ENCODE results near the gene LRIG3.
A peak's percentile ranks its signal among the peaks of the same experiment; 100 is the strongest.

Gene LRIG3

GRCh38 chr12:58844161-58844560, 76.1 kb downstream of the LRIG3 start:
- no peak for DNase-seq

DNA sequence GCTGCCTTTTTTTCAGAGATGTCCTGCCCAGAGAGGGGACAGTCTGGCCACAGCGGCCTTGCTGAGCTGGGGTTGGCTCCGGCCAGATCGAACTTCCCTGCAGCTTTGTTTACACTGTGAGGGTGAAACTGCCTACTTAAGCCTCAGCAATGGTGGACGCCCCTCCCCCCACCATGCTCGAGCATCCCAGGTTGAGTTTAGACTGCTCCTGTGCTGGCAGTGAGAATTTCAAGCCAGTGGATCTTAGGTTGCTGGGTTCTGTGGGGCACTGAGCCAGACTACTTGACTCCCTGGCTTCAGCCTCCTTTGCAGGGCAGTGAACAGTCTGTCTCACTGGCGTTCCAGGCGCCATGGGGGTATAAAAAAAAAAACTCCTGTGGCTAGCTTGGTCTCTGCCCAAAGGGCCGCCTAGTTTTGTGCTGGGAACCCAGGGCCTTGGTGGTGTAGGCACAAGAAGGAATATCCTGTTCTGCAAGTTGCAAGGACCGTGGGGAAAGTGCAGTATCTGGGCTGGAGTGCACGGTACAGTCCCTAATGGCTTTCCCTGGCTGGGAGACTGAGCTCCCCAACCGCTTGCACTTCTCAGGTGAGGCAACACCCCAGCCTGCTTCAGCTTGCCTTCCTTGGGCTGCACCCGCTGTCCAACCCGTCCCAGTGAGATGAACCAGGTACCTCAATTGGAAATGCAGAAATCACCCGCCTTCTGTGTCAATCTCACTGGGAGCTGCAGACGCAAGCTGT, 79.1 kb downstream of the LRIG3 start:
- no peak for DNase-seq

- peak; percentile 8 to 12 for DNase-seq
Observed at GRCh38 chr12:58833853-58834252, 86.5 kb downstream of the LRIG3 start.

DNA sequence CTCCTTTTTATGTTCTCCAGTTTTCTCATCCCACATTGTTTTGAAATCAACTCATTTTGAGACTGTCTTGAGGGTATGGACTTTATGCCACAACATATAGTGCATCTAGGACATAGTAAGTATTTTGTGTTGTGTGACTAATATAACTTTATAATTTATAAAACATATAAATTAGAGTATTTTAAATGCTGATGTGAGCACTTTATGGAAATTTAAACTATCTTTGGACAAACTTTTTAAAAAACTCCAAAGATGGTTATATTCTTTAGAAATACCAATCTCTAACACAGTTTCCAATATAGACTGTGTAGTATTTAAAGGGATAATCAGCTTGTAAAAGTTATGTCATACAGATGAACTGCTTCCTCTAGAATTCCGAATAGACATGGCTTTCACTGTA, 87.4 kb downstream of the LRIG3 start:
- no peak for DNase-seq

All from NCI-H187 (cell line).